SW480 (cell line): ENCODE results near the gene NOP10.
"Not testable (repeated sequence)": the region's sequence is repeated elsewhere in the genome, so short reads cannot be mapped to it uniquely, and the experiment has no call there.

Experiments used
- DNase-seq: peaks from one replicate; pipeline ENCODE4 v3.0.0-alpha.2; 2016; ENCODE audit warnings: low spot score

NOP10 gene

GRCh38 chr15:34342737-34343575 is at the start of gene NOP10, which contains the start of gene NUTM1:
Gene NOP10 (minus strand): TSS chr15:34343136. CDS start chr15:34343073, 63 bp downstream.
Gene NUTM1 (plus strand): TSS chr15:34343315. CDS start chr15:34343697, 382 bp downstream.
- peak; percentile 90 for DNase-seq

- not testable (repeated sequence) for DNase-seq
These were observed 46.7 kb upstream of the NOP10 start for GRCh38 chr15:34389594-34390086.

- not testable (repeated sequence) for DNase-seq
These were observed 39.0 kb upstream of the NOP10 start for GRCh38 chr15:34381829-34382521.

- DNase-seq = not testable (repeated sequence)
These were observed 37.6 kb upstream of the NOP10 start for GRCh38 chr15:34380491-34380890.

- no peak for DNase-seq
These were observed 33.9 kb upstream of the NOP10 start for GRCh38 chr15:34376856-34377255.

GRCh38 chr15:34375541-34375940 is 32.6 kb upstream of the NOP10 start:
- DNase-seq = not testable (repeated sequence)

GRCh38 chr15:34374816-34375215 is 31.9 kb upstream of the NOP10 start:
- DNase-seq = no peak

GRCh38 chr15:34373951-34374350 is 31.0 kb upstream of the NOP10 start:
- DNase-seq = no peak

GRCh38 chr15:34370643-34371042 is 27.7 kb upstream of the NOP10 start:
- DNase-seq = no peak

- DNase-seq = no peak
These were observed 27.2 kb upstream of the NOP10 start for GRCh38 chr15:34370129-34370528.

GRCh38 chr15:34367101-34368081 is 24.5 kb upstream of the NOP10 start, which contains the start of gene LPCAT4:
Gene LPCAT4 (minus strand): TSS chr15:34367196. CDS start chr15:34367100, 96 bp downstream.
- peak; percentile 84 for DNase-seq

GRCh38 chr15:34366271-34367065 is 23.5 kb upstream of the NOP10 start:
- peak; percentile 55 for DNase-seq

- no peak for DNase-seq
These were observed 22.9 kb upstream of the NOP10 start for GRCh38 chr15:34365836-34366235.

- DNase-seq = no peak
These were observed 22.3 kb upstream of the NOP10 start for GRCh38 chr15:34365091-34365825.

- no peak for DNase-seq
These were observed 21.1 kb upstream of the NOP10 start for GRCh38 chr15:34364041-34364440.

- no peak for DNase-seq
These were observed 19.3 kb upstream of the NOP10 start for GRCh38 chr15:34362047-34362773.

- DNase-seq = no peak
These were observed 18.3 kb upstream of the NOP10 start for GRCh38 chr15:34361278-34361677.

GRCh38 chr15:34360298-34360697 is 17.4 kb upstream of the NOP10 start:
- peak; percentile 16 for DNase-seq

GRCh38 chr15:34359416-34359815 is 16.5 kb upstream of the NOP10 start:
- DNase-seq = no peak
